NOMO-1 treated with dmso at 0.1 percent for 144 hours (cell line): Measurements from ENCODE around the gene ADCY5.

Experiments used
- DNase-seq: peaks from one replicate; lab custom pipeline; 2025; ENCODE audit not compliant: unreplicated experiment; lab: John Stamatoyannopoulos, UW

ADCY5 gene

GRCh38 chr3:123372686-123373473, 76.0 kb downstream of the ADCY5 start:
- DNase-seq, result no peak

- DNase-seq, result no peak
Measured at GRCh38 chr3:123371859-123372685, 76.8 kb downstream of the ADCY5 start.

GRCh38 chr3:123371426-123371825, 77.5 kb downstream of the ADCY5 start:
- DNase-seq, result no peak

- no peak for DNase-seq
Measured at GRCh38 chr3:123370819-123371218, 78.1 kb downstream of the ADCY5 start.

- DNase-seq, result no peak
Measured at GRCh38 chr3:123369085-123369484, 79.8 kb downstream of the ADCY5 start.

GRCh38 chr3:123367467-123368154, 81.3 kb downstream of the ADCY5 start:
- no peak for DNase-seq

- DNase-seq, result no peak
Measured at GRCh38 chr3:123365450-123366143, 83.3 kb downstream of the ADCY5 start.

- no peak for DNase-seq
Measured at GRCh38 chr3:123361071-123361470, 87.8 kb downstream of the ADCY5 start.

GRCh38 chr3:123357275-123357674, 91.6 kb downstream of the ADCY5 start:
- no peak for DNase-seq

- DNase-seq, result no peak
Measured at GRCh38 chr3:123353850-123354233, 95.0 kb downstream of the ADCY5 start.

- DNase-seq, result no peak
Measured at GRCh38 chr3:123353227-123353849, 95.6 kb downstream of the ADCY5 start.

GRCh38 chr3:123352134-123352554, 96.7 kb downstream of the ADCY5 start:
- no peak for DNase-seq

GRCh38 chr3:123351501-123351900, 97.4 kb downstream of the ADCY5 start:
- DNase-seq, result no peak

- no peak for DNase-seq
Measured at GRCh38 chr3:123350971-123351370, 97.9 kb downstream of the ADCY5 start.

- no peak for DNase-seq
Measured at GRCh38 chr3:123349566-123350435, 99.1 kb downstream of the ADCY5 start.

- DNase-seq, result no peak
Measured at GRCh38 chr3:123349201-123349535, 99.7 kb downstream of the ADCY5 start.

- DNase-seq, result no peak
Measured at GRCh38 chr3:123348471-123349200, 100.3 kb downstream of the ADCY5 start.

GRCh38 chr3:123347691-123348264, 101.1 kb downstream of the ADCY5 start:
- DNase-seq, result no peak

- DNase-seq, result no peak
Measured at GRCh38 chr3:123347205-123347604, 101.7 kb downstream of the ADCY5 start.
